HEK293T (cell line): ENCODE measurements around the gene FLT3.

ENCODE experiments used
- CTCF ChIA-PET: fragments of 350-600 bp; formaldehyde crosslinking; extraction: SDS; loops from one replicate; lab custom pipeline; 2021; ENCODE audit warnings: antibody characterized with exemption, inconsistent platforms; lab: Yijun Ruan, JAX
- POLR2A ChIA-PET: fragments of 350-600 bp; formaldehyde crosslinking; extraction: SDS; loops from one replicate; lab custom pipeline; 2020; ENCODE audit warnings: antibody characterized with exemption, inconsistent platforms; lab: Yijun Ruan, JAX
- DNase-seq: peaks from one replicate; pipeline ENCODE4 v3.0.0; 2012; ENCODE audit warnings: mixed read lengths; ENCODE audit errors: extremely low spot score
- ARNT ChIP-seq: fragments of 450-650 bp; IDR thresholded peaks from 2 replicates; pipeline ENCODE4 v1.6.1; 2017; ENCODE audit warnings: mild to moderate bottlenecking
- BHLHE40 ChIP-seq: fragments of 450-650 bp; IDR thresholded peaks from 2 replicates; pipeline ENCODE4 v1.6.1; 2016; ENCODE audit warnings: mild to moderate bottlenecking, moderate library complexity, borderline replicate concordance
- CTBP1 ChIP-seq: fragments of 450-650 bp; IDR thresholded peaks from 2 replicates; pipeline ENCODE4 v1.6.1; 2016; ENCODE audit warnings: borderline replicate concordance
- ELF4 ChIP-seq: fragments of 450-650 bp; IDR thresholded peaks from 2 replicates; pipeline ENCODE4 v1.6.1; 2017; ENCODE audit warnings: antibody characterized with exemption
- FOXA1 ChIP-seq: fragments of 450-650 bp; IDR thresholded peaks from 2 replicates; pipeline ENCODE4 v1.6.1; 2016; ENCODE audit warnings: mild to moderate bottlenecking
- FOXK2 ChIP-seq: fragments of 450-650 bp; IDR thresholded peaks from 2 replicates; pipeline ENCODE4 v1.6.1; 2016; ENCODE audit warnings: mild to moderate bottlenecking
- FOXM1 ChIP-seq: fragments of 450-650 bp; IDR thresholded peaks from 2 replicates; pipeline ENCODE4 v1.6.1; 2017; ENCODE audit warnings: mild to moderate bottlenecking, borderline replicate concordance
- HDGF ChIP-seq: fragments of 450-650 bp; IDR thresholded peaks from 2 replicates; pipeline ENCODE4 v1.6.1; 2017; ENCODE audit warnings: antibody characterized with exemption, borderline replicate concordance
- L3MBTL2 ChIP-seq: fragments of 450-650 bp; conservative IDR thresholded peaks from 2 replicates; pipeline ENCODE4 v1.6.1; 2016; ENCODE audit warnings: mild to moderate bottlenecking
- LEF1 ChIP-seq: fragments of 450-650 bp; IDR thresholded peaks from 2 replicates; pipeline ENCODE4 v1.6.1; 2017; ENCODE audit warnings: mild to moderate bottlenecking, borderline replicate concordance
- NFRKB ChIP-seq: fragments of 450-650 bp; IDR thresholded peaks from 2 replicates; pipeline ENCODE4 v1.6.1; 2016; ENCODE audit warnings: mild to moderate bottlenecking, moderate library complexity
- SP1 ChIP-seq: fragments of 450-650 bp; IDR thresholded peaks from 2 replicates; pipeline ENCODE4 v1.6.1; 2017
- SUZ12 ChIP-seq: fragments of 450-650 bp; IDR thresholded peaks from 2 replicates; pipeline ENCODE4 v1.6.1; 2016; ENCODE audit warnings: mild to moderate bottlenecking
- TARDBP ChIP-seq: fragments of 450-650 bp; IDR thresholded peaks from 2 replicates; pipeline ENCODE4 v1.6.1; 2016
- ZNF384 ChIP-seq: fragments of 450-650 bp; IDR thresholded peaks from 2 replicates; pipeline ENCODE4 v1.6.1; 2016
- TF ChIP-seq, protein P1 (sequence below): fragments of 450-650 bp; IDR thresholded peaks from 2 replicates; pipeline ENCODE4 v1.6.1; 2016

Gene FLT3

DNA sequence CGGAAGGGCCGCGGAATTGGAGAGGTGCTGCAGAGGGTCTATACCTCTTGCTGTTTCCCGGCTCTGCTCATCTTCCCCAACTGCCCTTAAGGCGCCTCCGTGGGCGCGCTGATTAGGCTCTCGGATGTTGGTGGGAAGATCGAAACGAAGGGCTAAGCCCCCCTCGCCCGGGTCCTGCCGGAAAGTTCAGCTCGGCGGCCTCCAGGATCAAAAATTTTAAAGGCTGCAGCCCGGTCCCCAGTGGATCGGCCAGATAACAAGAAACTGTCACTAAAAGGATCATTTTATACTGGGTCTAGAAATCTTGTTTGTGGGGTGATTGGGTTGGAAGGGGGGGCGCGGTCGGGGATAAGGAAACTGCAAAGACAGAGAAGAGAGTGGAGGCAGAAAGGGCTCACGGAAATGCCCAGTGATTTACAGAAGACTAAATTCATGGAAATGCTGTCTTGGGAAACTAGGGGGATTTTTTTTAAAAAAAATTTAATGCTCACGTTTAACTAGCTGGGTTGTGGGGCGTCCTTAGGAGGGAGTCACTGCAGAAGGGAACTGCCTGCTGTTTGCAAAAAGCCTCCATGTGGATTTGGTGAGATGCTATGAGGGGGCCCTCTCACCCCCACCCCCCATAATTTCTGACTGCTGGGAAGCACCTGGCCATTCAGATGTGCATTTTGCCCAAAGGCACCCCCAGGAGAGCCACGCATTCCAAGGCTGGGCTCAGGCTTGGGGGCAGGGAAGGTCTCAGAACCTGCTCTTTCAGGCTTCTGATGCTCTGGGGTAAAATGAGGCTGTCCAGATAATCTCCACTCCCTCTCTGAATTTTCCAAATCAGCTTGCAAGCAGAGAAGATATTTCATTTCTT lies 138.9 kb downstream of the FLT3 start:
- POLR2A ChIA-PET: no interaction called here

DNA sequence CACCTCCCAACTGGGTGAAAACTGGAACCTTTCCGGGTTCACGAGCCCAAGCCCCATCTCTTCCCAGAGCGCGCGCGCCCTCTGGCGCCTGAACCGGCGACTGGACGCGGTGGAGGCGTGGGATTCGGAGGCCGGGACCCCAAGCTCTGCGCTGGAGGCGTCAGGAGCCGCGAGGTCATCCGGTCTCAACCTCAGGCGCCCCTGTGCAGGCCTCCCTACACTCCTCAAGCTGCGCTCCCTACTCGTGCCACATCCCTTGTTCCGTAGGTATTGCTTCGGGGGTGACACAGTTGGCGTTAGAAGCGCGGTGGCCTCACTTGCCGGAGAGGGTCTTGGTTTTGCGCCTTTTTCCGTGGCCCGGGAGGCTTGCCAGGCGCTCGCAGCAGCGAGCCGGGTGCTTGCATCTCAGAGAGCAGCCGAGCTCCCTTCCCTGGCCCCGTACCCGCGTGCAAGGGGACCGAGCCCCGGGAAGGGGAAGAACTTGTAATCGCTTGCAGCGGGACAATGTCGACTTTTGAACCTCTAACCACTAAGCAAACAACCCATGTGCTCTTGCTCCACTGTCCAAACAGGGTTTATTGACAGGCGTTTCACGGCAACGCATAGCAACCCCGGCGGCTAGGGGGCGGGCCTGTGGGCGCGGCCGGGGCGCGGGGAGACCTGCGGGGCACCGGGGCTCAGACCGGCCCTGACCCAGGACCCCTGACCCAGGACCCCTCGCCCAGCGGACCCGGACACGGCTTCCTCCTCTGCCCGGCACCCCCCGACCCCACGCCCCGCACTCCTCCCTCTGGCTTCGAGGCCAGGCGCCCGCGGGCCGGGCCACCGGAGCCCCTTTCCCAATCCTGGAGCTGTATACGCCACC lies 139.8 kb downstream of the FLT3 start:
- ChIA-PET CTCF (no interaction called here), POLR2A (no interaction called here)
- no peak for TF ChIP-seq ZNF384
- TF ChIP-seq L3MBTL2: no peak
- no peak for TF ChIP-seq FOXK2
- TF ChIP-seq TARDBP: no peak
- TF ChIP-seq CTBP1: no peak
- no peak for TF ChIP-seq FOXA1
- TF ChIP-seq SP1: no peak
- no peak for TF ChIP-seq FOXM1
- TF ChIP-seq NFRKB: no peak
- TF ChIP-seq HDGF: no peak
- TF ChIP-seq BHLHE40: no peak
- TF ChIP-seq LEF1: no peak
- no peak for TF ChIP-seq ELF4
- TF ChIP-seq, protein P1, sequence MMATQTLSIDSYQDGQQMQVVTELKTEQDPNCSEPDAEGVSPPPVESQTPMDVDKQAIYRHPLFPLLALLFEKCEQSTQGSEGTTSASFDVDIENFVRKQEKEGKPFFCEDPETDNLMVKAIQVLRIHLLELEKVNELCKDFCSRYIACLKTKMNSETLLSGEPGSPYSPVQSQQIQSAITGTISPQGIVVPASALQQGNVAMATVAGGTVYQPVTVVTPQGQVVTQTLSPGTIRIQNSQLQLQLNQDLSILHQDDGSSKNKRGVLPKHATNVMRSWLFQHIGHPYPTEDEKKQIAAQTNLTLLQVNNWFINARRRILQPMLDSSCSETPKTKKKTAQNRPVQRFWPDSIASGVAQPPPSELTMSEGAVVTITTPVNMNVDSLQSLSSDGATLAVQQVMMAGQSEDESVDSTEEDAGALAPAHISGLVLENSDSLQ: no peak
- no peak for TF ChIP-seq ARNT
- TF ChIP-seq SUZ12: no peak
- no peak for DNase-seq

More for the DNA sequence above, 138.9 kb downstream of the FLT3 start:
- no peak for DNase-seq
- CTCF ChIA-PET: interaction anchor here (1.2 kb wide), 1 partner anchor 135 kb away, joined by 3 read pairs; no protein-coding TSS in a partner anchor
- TF ChIP-seq LEF1: no peak
- TF ChIP-seq FOXK2: no peak
- TF ChIP-seq NFRKB: no peak
- no peak for TF ChIP-seq ZNF384

DNA sequence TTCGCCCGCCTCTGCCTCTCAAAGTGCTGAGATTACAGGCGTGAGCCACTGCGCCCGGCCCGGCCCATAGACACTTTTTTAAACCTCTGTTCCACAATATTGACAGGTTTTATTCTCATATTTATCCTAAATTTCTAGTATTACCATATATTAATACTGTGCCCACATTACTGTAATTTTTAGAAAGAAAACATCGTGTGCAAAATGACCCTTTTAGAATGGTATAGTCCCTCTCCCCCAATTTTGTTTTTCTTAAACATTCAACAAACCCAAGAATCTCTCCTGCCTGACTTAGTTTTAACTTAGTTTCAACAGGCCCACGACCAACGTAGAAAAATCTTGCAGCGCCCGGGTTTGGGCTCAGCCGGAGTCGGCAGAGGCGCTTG lies 140.4 kb downstream of the FLT3 start:
- POLR2A ChIA-PET: no interaction called here
- CTCF ChIA-PET: no interaction called here
- TF ChIP-seq BHLHE40 (no peak), ELF4 (no peak), HDGF (no peak), FOXK2 (no peak), CTBP1 (no peak), SP1 (no peak), ZNF384 (no peak), SUZ12 (no peak), TARDBP (no peak)
- TF ChIP-seq, protein P1: no peak
- DNase-seq: no peak

DNA sequence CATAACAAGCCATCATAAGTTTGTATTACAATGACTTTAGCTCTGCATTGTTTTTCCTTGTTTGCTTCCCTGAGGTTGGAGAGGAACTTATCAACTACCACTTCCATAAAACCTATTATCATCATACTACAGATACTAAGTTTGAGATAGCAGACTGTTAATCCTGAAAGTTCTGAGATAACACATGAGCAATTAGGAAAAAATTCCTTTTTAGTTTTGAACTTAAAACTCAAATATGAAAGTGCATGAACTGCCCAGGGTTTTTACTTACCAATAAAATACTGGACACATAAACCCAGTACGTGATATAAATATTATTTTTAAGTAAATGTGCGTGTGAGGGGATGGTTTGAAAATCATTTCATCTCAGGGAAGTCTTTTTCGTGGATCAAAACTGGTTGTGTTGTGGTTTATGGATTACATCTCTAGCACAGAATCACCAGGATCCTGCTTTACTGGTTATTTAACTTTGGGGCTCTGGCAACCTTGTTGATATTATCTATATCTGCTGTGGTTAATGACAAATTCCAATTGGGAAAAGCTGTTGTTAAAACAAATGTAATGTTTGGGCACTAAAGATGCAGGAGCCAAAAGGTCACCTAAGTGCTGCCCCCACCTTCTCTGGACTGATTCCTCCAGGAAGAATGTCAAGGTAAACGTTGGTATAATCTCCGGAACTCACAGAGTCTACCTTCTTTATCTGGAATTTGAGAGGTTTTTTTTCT lies 143.6 kb downstream of the FLT3 start:
- CTCF ChIA-PET: interaction anchor here (0.6 to 1.0 kb wide), 4 partner anchors 127 to 638 kb away, joined by 3 read pairs; no protein-coding TSS in a partner anchor
- POLR2A ChIA-PET: interaction anchor here (1.7 kb wide), 1 partner anchor 11 kb away, joined by 5 read pairs; no protein-coding TSS in a partner anchor
- no peak for DNase-seq
- TF ChIP-seq L3MBTL2 (no peak), ELF4 (no peak), FOXK2 (no peak), FOXA1 (no peak), BHLHE40 (no peak), SP1 (no peak), TARDBP (no peak), LEF1 (no peak), FOXM1 (no peak)

DNA sequence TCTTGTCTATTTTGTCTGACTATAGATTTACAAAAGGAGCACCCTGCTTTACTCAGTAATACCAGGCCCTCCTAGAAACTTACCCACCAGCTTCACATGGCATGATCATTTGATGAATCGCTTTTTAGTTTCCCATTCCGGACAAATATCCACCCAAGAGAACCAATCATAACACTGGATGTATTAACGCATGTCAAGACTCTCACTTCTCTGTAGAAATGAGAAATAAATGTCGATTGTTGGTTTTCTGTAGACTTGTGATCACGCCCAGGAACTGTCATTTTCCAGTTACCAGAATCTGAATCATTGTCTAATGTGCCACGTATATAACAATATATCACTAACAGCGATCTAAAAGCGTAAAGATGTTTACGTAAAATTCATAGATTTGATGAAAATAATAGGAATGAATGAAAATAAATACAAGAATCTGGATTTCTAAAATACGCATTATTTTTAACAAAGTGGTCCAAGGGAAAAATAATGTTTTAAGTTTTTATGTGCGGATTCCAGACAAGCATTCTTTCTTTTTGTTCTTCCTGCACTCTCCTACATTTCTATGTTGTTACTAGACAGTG lies 145.3 kb downstream of the FLT3 start:
- POLR2A ChIA-PET: interaction anchor here (1.1 kb wide), 2 partner anchors 10 to 125 kb away, joined by 3 to 4 read pairs; no protein-coding TSS in a partner anchor

More for the DNA sequence above, 145.3 kb downstream of the FLT3 start:
- no peak for DNase-seq
- TF ChIP-seq HDGF (no peak), CTBP1 (no peak), SUZ12 (no peak), SP1 (no peak), L3MBTL2 (no peak), LEF1 (no peak), NFRKB (no peak), ELF4 (no peak), FOXA1 (no peak), FOXM1 (no peak), ARNT (no peak), BHLHE40 (no peak), FOXK2 (no peak), TARDBP (no peak), ZNF384 (no peak)
- TF ChIP-seq, protein P1: no peak
- CTCF ChIA-PET: interaction anchor here (1.1 to 3.0 kb wide), 3 partner anchors 86 to 593 kb away, joined by 3 to 41 read pairs (median 15); no protein-coding TSS in a partner anchor
